Activated CD4-positive, alpha-beta T cell treated with anti-CD3 and anti-CD28 coated beads for 36 hours (primary cell): ENCODE measurements around the gene SORCS3. TPM values are rescaled to one million over a fixed set of nuclear protein-coding genes. Genes with fewer than 3 reads are reported as not detected.
A peak's percentile ranks its signal among the peaks of the same experiment; 100 is the strongest.

Experiments
- ATAC-seq: fragments of 200-7000 bp; cut with Tn5 transposase; one replicate; pipeline ENCODE4 v1.10.0; 2021; ENCODE audit warnings: mild to moderate bottlenecking, moderate library complexity
- CTCF ChIA-PET: fragments of 350-600 bp; sonication (Branson Sonifier 250); formaldehyde crosslinking; loops from one replicate; lab custom pipeline; 2021; ENCODE audit warnings: antibody characterized with exemption; lab: Charles Lee
- POLR2A ChIA-PET: fragments of 350-600 bp; sonication (Branson Sonifier 250); formaldehyde crosslinking; loops from one replicate; lab custom pipeline; 2021; ENCODE audit warnings: antibody characterized with exemption, inconsistent platforms; lab: Charles Lee
- DNase-seq: peaks from one replicate; pipeline ENCODE4 v3.0.0-alpha.2; 2020
- H3K27ac Mint-ChIP-seq: one replicate; pipeline ENCODE4 v1.8.0; 2021; ENCODE audit warnings: mixed read lengths
- H3K27me3 Mint-ChIP-seq: one replicate; pipeline ENCODE4 v1.8.0; 2021; ENCODE audit warnings: mixed read lengths
- H3K36me3 Mint-ChIP-seq: one replicate; pipeline ENCODE4 v1.8.0; 2021; ENCODE audit warnings: low read depth, mixed read lengths
- H3K4me1 Mint-ChIP-seq: one replicate; pipeline ENCODE4 v1.8.0; 2021; ENCODE audit warnings: mixed read lengths
- H3K4me3 Mint-ChIP-seq: one replicate; pipeline ENCODE4 v1.8.0; 2021; ENCODE audit warnings: mild to moderate bottlenecking, moderate library complexity, mixed read lengths
- H3K9me3 Mint-ChIP-seq: one replicate; pipeline ENCODE4 v1.8.0; 2021; ENCODE audit warnings: low read depth, mixed read lengths
- intact Hi-C, 2 experiments: fragments of 100-400 bp; cut with DNase I in 1 of 2; cut with micrococcal nuclease in 1 of 2; formaldehyde crosslinking; loops; one replicate each; pipeline versions ENCODE4 v1.14.2 to v1.15.1; 2022 to 2024; cut with DNase I, micrococcal nuclease
- total RNA-seq, 2 experiments: library from RNA; stranded (reverse); gene quantifications; one replicate each; pipeline ENCODE4 v1.2.3, GENCODE V29; 2021

The SORCS3 gene
- total RNA-seq, 2 experiments from 2014 or later: not detected

GRCh38 chr10:104741127-104741526, 100.0 kb downstream of the SORCS3 start:
- Mint-ChIP-seq H3K4me1 (no peaks in the 10 kb centered on the region), H3K27ac (no peak overlapping the region), H3K4me3 (no peak overlapping the region), H3K9me3 (peaks cover 2% of the 10 kb centered on the region), H3K36me3 (no peaks in the 10 kb centered on the region), H3K27me3 (peaks cover 5% of the 10 kb centered on the region)
- POLR2A ChIA-PET: no interaction called here
- intact Hi-C loops: no loop called here
- no peak for DNase-seq
- CTCF ChIA-PET: no interaction called here
- ATAC-seq: no peak

- ChIA-PET POLR2A (no interaction called here), CTCF (no interaction called here)
- H3K4me1 Mint-ChIP-seq: no peaks in the 10 kb centered on the region
- no peaks in the 10 kb centered on the region for H3K9me3 Mint-ChIP-seq
- H3K36me3 Mint-ChIP-seq: no peaks in the 10 kb centered on the region
- DNase-seq (no peak), ATAC-seq (no peak)
- no peak overlapping the region for H3K4me3 Mint-ChIP-seq
- peaks cover 6% of the 10 kb centered on the region for H3K27me3 Mint-ChIP-seq
- no peak overlapping the region for H3K27ac Mint-ChIP-seq
- intact Hi-C loops: no loop called here
These were observed 103.0 kb downstream of the SORCS3 start for GRCh38 chr10:104744052-104744451.

GRCh38 chr10:104750291-104750690, 109.2 kb downstream of the SORCS3 start:
- intact Hi-C loops: no loop called here
- DNase-seq (no peak), ATAC-seq (no peak)
- no peak overlapping the region for H3K27ac Mint-ChIP-seq
- no peaks in the 10 kb centered on the region for H3K4me1 Mint-ChIP-seq
- ChIA-PET POLR2A (no interaction called here), CTCF (no interaction called here)
- no peaks in the 10 kb centered on the region for H3K36me3 Mint-ChIP-seq
- H3K9me3 Mint-ChIP-seq: no peaks in the 10 kb centered on the region
- H3K4me3 Mint-ChIP-seq: no peak overlapping the region
- H3K27me3 Mint-ChIP-seq: peaks cover 3% of the 10 kb centered on the region

GRCh38 chr10:104762793-104763192, 121.7 kb downstream of the SORCS3 start:
- intact Hi-C loops: no loop called here
- H3K4me3 Mint-ChIP-seq: no peak overlapping the region
- ChIA-PET POLR2A (no interaction called here), CTCF (no interaction called here)
- ATAC-seq: no peak
- H3K36me3 Mint-ChIP-seq: no peaks in the 10 kb centered on the region
- no peaks in the 10 kb centered on the region for H3K4me1 Mint-ChIP-seq
- H3K27ac Mint-ChIP-seq: no peak overlapping the region
- DNase-seq: no peak
- no peaks in the 10 kb centered on the region for H3K9me3 Mint-ChIP-seq
- peaks cover 10% of the 10 kb centered on the region for H3K27me3 Mint-ChIP-seq

GRCh38 chr10:104766341-104766740, 125.3 kb downstream of the SORCS3 start:
- H3K27ac Mint-ChIP-seq: no peak overlapping the region
- ATAC-seq: peak; percentile 72
- H3K4me1 Mint-ChIP-seq: no peaks in the 10 kb centered on the region
- POLR2A ChIA-PET: no interaction called here
- DNase-seq: peak; percentile 4
- H3K4me3 Mint-ChIP-seq: no peak overlapping the region
- CTCF ChIA-PET: no interaction called here
- peaks cover 9% of the 10 kb centered on the region for H3K27me3 Mint-ChIP-seq
- no peaks in the 10 kb centered on the region for H3K9me3 Mint-ChIP-seq
- H3K36me3 Mint-ChIP-seq: no peaks in the 10 kb centered on the region
- intact Hi-C loops: no loop called here

- no peak overlapping the region for H3K4me3 Mint-ChIP-seq
These were observed 126.2 kb downstream of the SORCS3 start for GRCh38 chr10:104767282-104767681.

GRCh38 chr10:104767745-104768144, 126.7 kb downstream of the SORCS3 start:
- Mint-ChIP-seq H3K36me3 (no peaks in the 10 kb centered on the region), H3K4me1 (no peaks in the 10 kb centered on the region), H3K9me3 (no peaks in the 10 kb centered on the region), H3K27me3 (peaks cover 15% of the 10 kb centered on the region), H3K4me3 (no peak overlapping the region), H3K27ac (no peak overlapping the region)
- ChIA-PET POLR2A (no interaction called here), CTCF (no interaction called here)
- no peak for ATAC-seq
- no peak for DNase-seq
- intact Hi-C loops: no loop called here

More at GRCh38 chr10:104767282-104767681, 126.2 kb downstream of the SORCS3 start:
- Mint-ChIP-seq H3K9me3 (no peaks in the 10 kb centered on the region), H3K4me1 (no peaks in the 10 kb centered on the region), H3K36me3 (no peaks in the 10 kb centered on the region), H3K27ac (no peak overlapping the region), H3K27me3 (peaks cover 10% of the 10 kb centered on the region)
- intact Hi-C loops: no loop called here
- POLR2A ChIA-PET: no interaction called here
- no peak for ATAC-seq
- CTCF ChIA-PET: no interaction called here
- no peak for DNase-seq

GRCh38 chr10:104773105-104773504, 132.0 kb downstream of the SORCS3 start:
- intact Hi-C loops: no loop called here
- ChIA-PET POLR2A (no interaction called here), CTCF (no interaction called here)
- Mint-ChIP-seq H3K36me3 (no peaks in the 10 kb centered on the region), H3K4me3 (no peak overlapping the region), H3K27me3 (peaks cover 10% of the 10 kb centered on the region), H3K27ac (no peak overlapping the region), H3K4me1 (no peaks in the 10 kb centered on the region), H3K9me3 (no peaks in the 10 kb centered on the region)
- DNase-seq (no peak), ATAC-seq (no peak)

- Mint-ChIP-seq H3K9me3 (no peaks in the 10 kb centered on the region), H3K27me3 (peaks cover 10% of the 10 kb centered on the region), H3K27ac (no peak overlapping the region), H3K36me3 (no peaks in the 10 kb centered on the region), H3K4me3 (no peak overlapping the region), H3K4me1 (no peaks in the 10 kb centered on the region)
- intact Hi-C loops: no loop called here
- ATAC-seq (no peak), DNase-seq (no peak)
- POLR2A ChIA-PET: no interaction called here
- CTCF ChIA-PET: no interaction called here
These were observed 133.1 kb downstream of the SORCS3 start for GRCh38 chr10:104774234-104774633.

- Mint-ChIP-seq H3K27me3 (peaks cover 10% of the 10 kb centered on the region), H3K27ac (no peak overlapping the region), H3K4me3 (no peak overlapping the region), H3K9me3 (no peaks in the 10 kb centered on the region), H3K36me3 (no peaks in the 10 kb centered on the region), H3K4me1 (no peaks in the 10 kb centered on the region)
- ChIA-PET POLR2A (no interaction called here), CTCF (no interaction called here)
- ATAC-seq (no peak), DNase-seq (no peak)
- intact Hi-C loops: no loop called here
These were observed 136.2 kb downstream of the SORCS3 start for GRCh38 chr10:104777086-104777799.

GRCh38 chr10:104778371-104778770, 137.3 kb downstream of the SORCS3 start:
- ChIA-PET POLR2A (no interaction called here), CTCF (no interaction called here)
- Mint-ChIP-seq H3K4me3 (no peak overlapping the region), H3K27me3 (peaks cover 4% of the 10 kb centered on the region), H3K4me1 (no peaks in the 10 kb centered on the region), H3K36me3 (no peaks in the 10 kb centered on the region), H3K27ac (no peak overlapping the region), H3K9me3 (no peaks in the 10 kb centered on the region)
- no peak for DNase-seq
- intact Hi-C loops: no loop called here
- ATAC-seq: no peak

GRCh38 chr10:104779701-104780100, 138.6 kb downstream of the SORCS3 start:
- Mint-ChIP-seq H3K36me3 (no peaks in the 10 kb centered on the region), H3K4me1 (no peaks in the 10 kb centered on the region), H3K4me3 (no peak overlapping the region), H3K9me3 (no peaks in the 10 kb centered on the region), H3K27me3 (peaks cover 4% of the 10 kb centered on the region), H3K27ac (no peak overlapping the region)
- no peak for DNase-seq
- ChIA-PET CTCF (no interaction called here), POLR2A (no interaction called here)
- no peak for ATAC-seq
- intact Hi-C loops: no loop called here
